ENCODE data around the gene PIAS4.
A peak's percentile ranks its signal among the peaks of the same experiment; 100 is the strongest.
"Not testable (repeated sequence)": the region's sequence is repeated elsewhere in the genome, so short reads cannot be mapped to it uniquely, and the experiment has no call there.

PIAS4 gene

DNA sequence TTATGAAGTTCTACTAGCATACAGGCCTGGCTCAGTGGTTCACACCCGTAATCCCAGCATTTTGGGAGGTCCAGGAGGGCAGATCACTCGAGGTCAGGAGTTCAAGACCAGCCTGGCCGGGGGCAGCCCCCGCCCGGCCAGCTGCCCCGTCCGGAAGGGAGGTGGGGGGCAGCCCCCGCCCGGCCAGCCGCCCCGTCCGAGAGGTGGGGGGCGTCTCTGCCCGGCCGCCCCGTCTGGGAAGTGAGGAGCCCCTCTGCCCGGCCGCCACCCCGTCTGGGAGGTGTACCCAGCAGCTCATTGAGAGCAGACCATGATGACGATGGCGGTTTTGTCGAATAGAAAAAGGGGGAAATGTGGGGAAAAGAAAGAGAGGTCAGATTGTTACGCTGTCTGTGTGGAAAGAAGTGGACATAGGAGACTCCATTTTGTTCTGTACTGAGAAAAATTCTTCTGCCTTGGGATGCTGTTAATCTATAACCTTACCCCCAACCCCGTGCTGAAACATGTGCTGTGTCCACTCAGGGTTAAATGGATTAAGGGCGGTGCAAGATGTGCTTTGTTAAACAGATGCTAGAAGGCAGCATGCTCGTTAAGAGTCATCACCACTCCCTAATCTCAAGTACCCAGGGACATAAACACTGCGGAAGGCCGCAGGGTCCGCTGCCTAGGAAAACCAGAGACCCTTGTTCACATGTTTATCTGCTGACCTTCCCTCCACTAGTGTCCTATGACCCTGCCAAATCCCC is 8.7 kb upstream of the PIAS4 start:
- DNase-seq (ENCODE audit: low spot score), result not testable (repeated sequence)

DNA sequence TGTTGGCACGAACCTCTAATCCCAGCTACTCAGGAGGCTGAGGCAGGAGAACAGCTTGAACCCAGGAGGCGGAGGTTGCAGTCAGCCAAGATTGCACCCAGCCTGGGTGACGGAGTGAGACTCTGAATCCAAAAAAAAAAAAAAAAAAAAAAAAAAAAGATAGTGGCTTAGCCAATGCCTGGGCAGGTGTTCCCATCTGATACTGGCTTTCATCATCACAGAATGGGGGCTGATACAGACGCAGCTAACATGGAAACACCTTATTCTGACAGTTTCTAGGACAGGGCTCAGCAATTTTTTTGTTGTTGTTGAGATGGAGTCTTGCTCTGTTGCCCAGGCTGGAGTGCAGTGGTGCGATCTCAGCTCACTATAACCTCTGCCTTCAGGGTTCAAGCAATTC is 6.7 kb upstream of the PIAS4 start:
- DNase-seq (ENCODE audit: low spot score), result not testable (repeated sequence)

DNA sequence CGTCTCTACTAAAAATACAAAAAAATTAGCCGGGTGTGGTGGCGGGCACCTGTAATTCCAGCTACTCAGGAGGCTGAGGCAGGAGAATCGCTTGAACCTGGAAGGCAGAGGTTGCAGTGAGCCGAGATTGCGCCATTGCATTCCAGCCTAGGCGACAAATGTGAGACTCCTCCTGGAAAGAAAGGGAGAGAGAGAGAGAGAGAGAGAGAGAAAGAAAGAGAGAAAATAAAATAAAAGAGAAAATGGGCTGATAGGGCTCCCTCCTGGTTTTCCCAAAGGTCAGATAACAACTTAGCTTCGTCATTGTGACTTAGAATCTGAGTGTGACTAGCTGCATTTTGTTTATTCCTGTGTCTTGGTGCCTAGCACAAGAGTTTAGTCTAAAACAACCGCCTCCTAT is 2.1 kb upstream of the PIAS4 start:
- DNase-seq (ENCODE audit: low spot score), result not testable (repeated sequence)

GRCh38 chr19:4007836-4008539 is 452 bp downstream of the PIAS4 start:
- DNase-seq (ENCODE audit: low spot score), result no peak

DNA sequence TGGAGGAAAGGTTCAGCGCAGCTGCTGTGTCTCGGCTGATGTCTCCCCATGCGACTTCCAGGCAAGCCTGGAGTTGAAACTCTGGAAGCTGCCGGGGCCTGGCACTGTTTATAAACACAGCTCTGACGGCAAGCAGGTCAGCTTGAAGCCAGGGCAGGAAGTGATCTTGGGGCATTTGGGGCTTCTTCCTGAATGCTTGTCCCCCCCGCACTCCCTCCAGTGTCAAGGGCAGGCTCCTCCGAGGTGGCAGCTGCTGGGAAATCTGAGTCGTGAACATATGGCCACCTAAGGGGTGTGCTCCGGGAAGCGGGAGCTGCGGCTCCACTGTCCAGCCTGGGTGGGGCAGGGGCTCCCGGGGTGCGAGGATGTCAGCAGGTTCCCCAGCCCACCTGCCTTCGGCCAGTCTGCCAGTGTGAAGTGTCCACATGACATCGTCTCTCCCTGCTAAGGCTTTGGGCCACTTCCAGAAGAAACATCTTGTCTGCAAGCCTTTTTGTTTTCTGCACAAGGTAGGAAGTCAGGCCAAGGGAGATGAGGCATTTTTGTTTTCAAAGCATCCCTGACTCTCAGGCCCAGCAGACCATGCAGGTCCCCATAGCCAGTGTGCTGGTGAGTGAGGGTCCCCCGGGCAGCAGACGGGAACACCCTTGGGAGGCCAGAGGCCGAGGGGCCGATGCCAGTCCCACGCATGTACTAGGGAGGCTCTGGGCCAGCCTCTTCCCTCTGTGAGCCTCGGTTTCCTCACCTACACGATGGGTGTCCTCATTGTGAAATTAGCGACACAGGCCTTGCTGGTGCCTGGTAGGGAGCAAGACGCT is 2.7 kb downstream of the PIAS4 start:
- DNase-seq (ENCODE audit: low spot score), result no peak

GRCh38 chr19:4010808-4011110 is 3.2 kb downstream of the PIAS4 start:
- no peak for DNase-seq (ENCODE audit: low spot score)

DNA sequence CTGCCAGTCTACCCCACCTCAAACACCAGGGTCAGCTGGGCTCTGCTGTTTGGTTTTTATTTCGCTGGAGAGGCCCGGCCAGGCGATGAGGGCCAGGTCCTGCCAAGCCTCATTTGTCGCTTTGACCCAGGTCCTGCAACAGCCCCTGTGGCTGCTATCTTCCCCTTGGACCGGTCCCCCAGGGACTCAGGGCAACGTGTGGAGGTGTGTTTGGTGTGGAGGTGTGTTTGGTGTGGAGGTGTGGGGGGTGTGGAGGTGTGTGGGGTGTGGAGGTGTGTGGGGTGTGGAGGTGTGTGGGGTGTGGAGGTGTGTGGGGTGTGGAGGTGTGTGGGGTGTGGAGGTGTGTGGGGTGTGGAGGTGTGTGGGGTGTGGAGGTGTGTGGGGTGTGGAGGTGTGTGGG is 3.9 kb downstream of the PIAS4 start:
- not testable (repeated sequence) for DNase-seq (ENCODE audit: low spot score)

- DNase-seq (ENCODE audit: low spot score), result no peak
Measured at GRCh38 chr19:4012092-4012974, 4.8 kb downstream of the PIAS4 start.

DNA sequence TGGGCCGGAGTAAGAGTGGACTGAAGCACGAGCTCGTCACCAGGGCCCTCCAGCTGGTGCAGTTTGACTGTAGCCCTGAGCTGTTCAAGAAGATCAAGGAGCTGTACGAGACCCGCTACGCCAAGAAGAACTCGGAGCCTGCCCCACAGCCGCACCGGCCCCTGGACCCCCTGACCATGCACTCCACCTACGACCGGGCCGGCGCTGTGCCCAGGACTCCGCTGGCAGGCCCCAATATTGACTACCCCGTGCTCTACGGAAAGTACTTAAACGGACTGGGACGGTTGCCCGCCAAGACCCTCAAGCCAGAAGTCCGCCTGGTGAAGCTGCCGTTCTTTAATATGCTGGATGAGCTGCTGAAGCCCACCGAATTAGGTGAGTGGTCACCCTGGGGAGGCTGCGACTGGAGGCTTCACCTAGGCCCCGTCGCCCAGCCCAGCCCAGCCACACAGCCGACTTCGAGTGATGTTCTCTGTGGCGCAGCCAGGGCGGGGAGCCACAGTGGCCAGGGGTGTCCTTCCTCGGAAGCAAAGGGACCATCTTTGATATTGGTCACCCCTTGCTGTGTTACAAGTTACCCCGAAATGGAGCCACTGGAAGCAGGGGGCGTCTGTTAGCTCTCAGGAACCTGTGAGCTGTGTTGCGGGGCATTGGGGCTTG is 5.6 kb downstream of the PIAS4 start:
- DNase-seq (ENCODE audit: low spot score), result no peak

GRCh38 chr19:4013886-4014540 is 6.5 kb downstream of the PIAS4 start:
- no peak for DNase-seq (ENCODE audit: low spot score)

DNA sequence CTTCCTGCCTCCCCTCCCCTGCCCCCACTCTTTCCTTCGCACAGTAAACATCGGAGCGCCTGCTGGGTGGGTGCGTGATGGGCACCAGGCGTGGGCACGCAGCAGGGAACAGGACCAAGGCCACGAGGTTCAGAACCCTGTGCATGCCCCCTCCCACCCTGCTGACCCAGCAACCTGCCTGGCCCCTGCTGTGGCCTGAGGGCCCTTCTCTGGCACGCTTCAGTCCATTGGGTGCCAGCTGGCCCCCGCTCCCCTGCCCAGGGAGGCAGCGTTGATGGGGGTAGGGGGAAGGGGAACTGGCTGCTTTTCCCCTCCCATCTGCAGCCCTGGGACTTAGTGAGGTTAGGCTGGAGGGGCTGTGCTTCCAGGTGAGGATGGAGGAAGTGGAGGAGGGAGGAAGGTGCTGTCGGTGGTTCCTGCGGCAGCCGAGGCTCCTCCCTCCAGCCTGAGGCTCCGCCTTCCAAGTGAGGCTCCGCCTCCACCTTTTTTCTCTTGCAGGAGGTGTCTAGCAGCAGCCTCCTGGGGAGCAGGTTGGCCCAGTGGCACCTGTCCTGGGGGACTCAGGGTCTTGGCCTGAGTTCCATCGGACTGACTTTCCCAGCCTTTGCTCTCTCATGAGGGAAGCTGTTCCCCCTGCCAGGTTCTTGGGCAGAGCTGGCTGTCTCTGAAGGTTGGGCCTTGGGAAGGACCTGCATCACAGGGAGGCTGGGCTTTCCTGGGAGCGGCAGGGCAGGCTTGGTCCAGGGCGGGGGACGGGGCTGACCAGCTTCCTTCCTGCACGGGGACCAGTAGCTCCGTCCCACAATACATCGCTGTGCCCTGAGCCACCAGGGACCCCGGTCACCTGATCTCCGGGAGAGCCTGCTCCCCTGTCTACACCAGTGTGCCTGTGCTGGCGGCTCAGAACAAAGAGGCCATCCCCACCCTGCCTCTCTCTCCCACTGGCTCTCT is 7.3 kb downstream of the PIAS4 start:
- peak; percentile 56 for DNase-seq (ENCODE audit: low spot score)

- no peak for DNase-seq (ENCODE audit: low spot score)
Measured at GRCh38 chr19:4015705-4016402, 8.3 kb downstream of the PIAS4 start.

DNA sequence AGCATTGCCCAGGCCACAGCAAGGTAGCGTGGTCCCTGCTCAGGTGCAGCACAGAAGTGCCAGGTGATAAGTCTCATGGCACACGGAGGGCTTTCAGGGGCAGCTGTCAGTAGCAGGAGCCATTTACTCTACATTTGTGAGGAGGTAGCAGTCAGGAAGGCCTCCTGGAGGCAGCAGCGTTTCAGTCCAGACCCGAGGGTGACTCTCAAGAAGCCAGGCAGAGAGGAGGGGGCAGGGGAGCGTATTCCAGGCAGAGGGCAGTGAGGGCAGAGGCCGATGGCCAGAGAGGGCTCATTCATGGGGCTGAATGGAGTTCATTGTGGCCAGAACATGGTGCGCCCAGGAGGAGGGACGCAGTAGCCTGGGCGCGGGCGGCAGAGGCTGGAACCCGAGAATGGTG is 8.9 kb downstream of the PIAS4 start:
- DNase-seq (ENCODE audit: low spot score), result no peak

DNA sequence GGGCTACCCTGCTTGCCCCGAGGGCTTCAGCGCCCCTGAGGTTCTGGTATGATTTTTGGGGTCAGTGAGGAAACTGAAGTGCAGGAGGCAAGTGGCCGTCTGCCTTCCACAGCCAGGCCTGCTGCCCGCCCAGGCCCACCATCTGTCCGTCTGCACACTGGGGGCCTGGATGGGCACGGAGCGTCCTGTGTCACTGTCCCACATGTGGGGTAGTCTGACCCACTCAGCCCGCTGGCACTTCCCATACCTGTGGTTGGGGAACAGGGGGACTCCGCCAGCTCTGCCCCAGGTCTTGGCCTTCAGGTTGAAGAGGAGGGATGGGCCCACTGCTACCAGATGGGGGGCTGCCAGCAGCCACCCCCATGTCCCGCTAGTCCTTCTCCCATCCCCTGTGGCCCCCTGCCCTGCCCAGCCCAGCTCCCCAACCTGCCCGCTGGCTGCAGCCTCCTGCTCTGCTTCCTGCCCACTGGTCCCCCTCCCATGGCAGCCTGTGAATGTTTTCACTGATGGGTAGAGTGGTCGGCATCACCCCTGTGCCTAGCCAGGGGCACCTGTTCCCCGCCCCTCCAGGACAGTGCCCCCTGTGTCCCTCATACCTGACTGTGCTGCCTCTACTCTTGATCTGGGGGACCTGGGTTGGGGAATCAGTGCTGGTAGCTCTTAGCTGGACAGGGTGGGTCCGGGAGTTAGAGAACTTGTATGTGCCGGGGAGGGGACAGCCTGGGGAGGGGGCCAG is 9.5 kb downstream of the PIAS4 start:
- no peak for DNase-seq (ENCODE audit: low spot score)

GRCh38 chr19:4018140-4018613 is 10.6 kb downstream of the PIAS4 start:
- no peak for DNase-seq (ENCODE audit: low spot score)

GRCh38 chr19:4018775-4019504 is 11.4 kb downstream of the PIAS4 start:
- DNase-seq (ENCODE audit: low spot score), result no peak

- DNase-seq (ENCODE audit: low spot score), result no peak
Measured at GRCh38 chr19:4019578-4019977, 12.0 kb downstream of the PIAS4 start.

Measured in kidney tubule cell (primary cell).